HCT116 (cell line): ENCODE measurements around the gene DCHS2.

Experiments
- CEBPB ChIP-seq: IDR thresholded peaks from 2 replicates; pipeline ENCODE4 v1.6.1; 2012; ENCODE audit warnings: low read depth
- EZH2 ChIP-seq: fragments of 200-600 bp; sonication (generic); IDR thresholded peaks from 2 replicates; pipeline ENCODE4 v1.6.1; 2017; ENCODE audit warnings: antibody characterized with exemption, mixed run types
- POLR2A ChIP-seq: IDR thresholded peaks from 2 replicates; pipeline ENCODE4 v1.7.0; 2011; ENCODE audit warnings: borderline replicate concordance; ENCODE audit not compliant: insufficient read depth, insufficient read length; ENCODE audit errors: extremely low read depth
- RAD21 ChIP-seq: IDR thresholded peaks from 2 replicates; pipeline ENCODE4 v1.6.1; 2012; ENCODE audit warnings: low read depth, mild to moderate bottlenecking
- SIN3A ChIP-seq: IDR thresholded peaks from 2 replicates; pipeline ENCODE4 v1.6.1; 2012; ENCODE audit warnings: low read depth
- SP1 ChIP-seq: IDR thresholded peaks from 2 replicates; pipeline ENCODE4 v1.6.1; 2012; ENCODE audit warnings: low read depth
- SRF ChIP-seq: IDR thresholded peaks from 2 replicates; pipeline ENCODE4 v1.6.1; 2012; ENCODE audit warnings: low read depth
- ZFX ChIP-seq: fragments of 450-650 bp; IDR thresholded peaks from 2 replicates; pipeline ENCODE4 v1.6.1; 2017
- ZNF274 ChIP-seq: fragments of 200-500 bp; sonication (Bioruptor generic); IDR thresholded peaks from 2 replicates; pipeline ENCODE4 v1.6.1; 2014; ENCODE audit warnings: mild to moderate bottlenecking, low read depth, low read length, inconsistent platforms
- TF ChIP-seq, protein P1 (sequence below), 3 experiments: fragments of 200-600 bp in 1 of 3; sonication (generic) in 1 of 3; IDR thresholded peaks in 2 of 3; conservative IDR thresholded peaks in 1 of 3; 2 replicates each; pipeline ENCODE4 v1.5.1; 2012 to 2017; ENCODE audit warnings: low read depth in 2 of 3, low read length in 2 of 3, antibody characterized with exemption in 1 of 3, borderline replicate concordance in 1 of 3, control low read depth in 1 of 3, mild to moderate bottlenecking in 1 of 3, mixed read lengths in 1 of 3, mixed run types in 1 of 3, moderate library complexity in 1 of 3; ENCODE audit not compliant: insufficient read depth in 1 of 3
- TF ChIP-seq, protein P2 (sequence below): IDR thresholded peaks from 2 replicates; pipeline ENCODE4 v1.6.1; 2012
- TF ChIP-seq, protein P3 (sequence below): IDR thresholded peaks from 2 replicates; pipeline ENCODE4 v1.6.1; 2012

DNA sequence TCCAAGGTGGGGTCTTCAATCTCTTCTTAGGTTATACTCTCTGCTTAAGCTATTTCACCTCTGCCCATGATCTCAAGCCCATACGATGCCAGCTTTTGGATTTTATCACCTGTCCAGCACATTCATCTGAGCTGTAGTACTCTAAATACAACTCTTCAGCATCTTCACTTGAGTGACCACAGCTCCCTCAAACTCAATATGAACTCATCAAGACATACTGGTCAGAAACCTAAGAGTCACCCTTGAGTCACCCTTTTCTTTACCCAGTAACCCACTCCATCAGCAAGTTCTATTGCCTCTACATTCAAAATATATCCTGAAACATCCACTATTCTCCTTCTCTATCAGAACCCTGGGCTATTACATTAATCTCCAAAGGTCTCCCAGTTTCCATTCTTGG is 69.4 kb downstream of the DCHS2 start:
- no peak for TF ChIP-seq SIN3A
- TF ChIP-seq, protein P1, sequence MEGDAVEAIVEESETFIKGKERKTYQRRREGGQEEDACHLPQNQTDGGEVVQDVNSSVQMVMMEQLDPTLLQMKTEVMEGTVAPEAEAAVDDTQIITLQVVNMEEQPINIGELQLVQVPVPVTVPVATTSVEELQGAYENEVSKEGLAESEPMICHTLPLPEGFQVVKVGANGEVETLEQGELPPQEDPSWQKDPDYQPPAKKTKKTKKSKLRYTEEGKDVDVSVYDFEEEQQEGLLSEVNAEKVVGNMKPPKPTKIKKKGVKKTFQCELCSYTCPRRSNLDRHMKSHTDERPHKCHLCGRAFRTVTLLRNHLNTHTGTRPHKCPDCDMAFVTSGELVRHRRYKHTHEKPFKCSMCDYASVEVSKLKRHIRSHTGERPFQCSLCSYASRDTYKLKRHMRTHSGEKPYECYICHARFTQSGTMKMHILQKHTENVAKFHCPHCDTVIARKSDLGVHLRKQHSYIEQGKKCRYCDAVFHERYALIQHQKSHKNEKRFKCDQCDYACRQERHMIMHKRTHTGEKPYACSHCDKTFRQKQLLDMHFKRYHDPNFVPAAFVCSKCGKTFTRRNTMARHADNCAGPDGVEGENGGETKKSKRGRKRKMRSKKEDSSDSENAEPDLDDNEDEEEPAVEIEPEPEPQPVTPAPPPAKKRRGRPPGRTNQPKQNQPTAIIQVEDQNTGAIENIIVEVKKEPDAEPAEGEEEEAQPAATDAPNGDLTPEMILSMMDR (IDR thresholded peaks at IDR 0.05 in 2 of 3, conservative IDR thresholded peaks at IDR 0.05 in 1 of 3; ENCODE audit: borderline replicate concordance in 1 of 3, insufficient read depth in 1 of 3, low read depth in 2 of 3, low read length in 2 of 3) = no peak
- TF ChIP-seq, protein P2, sequence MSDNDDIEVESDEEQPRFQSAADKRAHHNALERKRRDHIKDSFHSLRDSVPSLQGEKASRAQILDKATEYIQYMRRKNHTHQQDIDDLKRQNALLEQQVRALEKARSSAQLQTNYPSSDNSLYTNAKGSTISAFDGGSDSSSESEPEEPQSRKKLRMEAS = no peak
- TF ChIP-seq POLR2A = no peak
- no peak for TF ChIP-seq SP1
- no peak for TF ChIP-seq EZH2
- no peak for TF ChIP-seq CEBPB
- no peak for TF ChIP-seq RAD21
- TF ChIP-seq SRF = no peak
- no peak for TF ChIP-seq ZNF274
- TF ChIP-seq ZFX = no peak
- TF ChIP-seq, protein P3, sequence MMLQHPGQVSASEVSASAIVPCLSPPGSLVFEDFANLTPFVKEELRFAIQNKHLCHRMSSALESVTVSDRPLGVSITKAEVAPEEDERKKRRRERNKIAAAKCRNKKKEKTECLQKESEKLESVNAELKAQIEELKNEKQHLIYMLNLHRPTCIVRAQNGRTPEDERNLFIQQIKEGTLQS = no peak
